GM18519 (cell line): ENCODE results near the gene TBC1D22A.

ENCODE experiments used
- ATAC-seq: cut with Tn5 transposase; IDR thresholded peaks from one replicate; pipeline ENCODE4 v1.9.1; 2021; ENCODE audit warnings: mild to moderate bottlenecking, moderate library complexity; ENCODE audit not compliant: unreplicated experiment, low FRiP score

Gene TBC1D22A

DNA sequence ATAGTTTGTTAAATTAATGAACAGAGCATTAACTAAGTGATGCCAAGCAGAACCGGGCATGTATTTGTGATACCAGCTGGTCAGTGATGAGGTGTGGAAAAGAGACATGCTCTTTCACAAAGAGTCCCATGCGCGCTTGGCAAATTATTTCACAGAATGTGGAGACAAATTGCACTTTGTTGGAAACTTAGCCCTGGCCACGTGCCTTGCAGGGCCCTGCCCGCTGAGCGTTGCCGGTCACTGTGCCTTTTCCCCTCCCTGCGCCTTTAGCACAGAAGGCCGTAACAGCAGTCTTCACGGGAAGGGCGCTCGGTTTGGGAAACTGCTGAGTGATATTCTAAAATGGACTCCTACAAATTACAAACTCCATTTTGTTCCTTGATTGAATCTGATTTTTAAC, 235.9 kb downstream of the TBC1D22A start:
- ATAC-seq, result no peak

DNA sequence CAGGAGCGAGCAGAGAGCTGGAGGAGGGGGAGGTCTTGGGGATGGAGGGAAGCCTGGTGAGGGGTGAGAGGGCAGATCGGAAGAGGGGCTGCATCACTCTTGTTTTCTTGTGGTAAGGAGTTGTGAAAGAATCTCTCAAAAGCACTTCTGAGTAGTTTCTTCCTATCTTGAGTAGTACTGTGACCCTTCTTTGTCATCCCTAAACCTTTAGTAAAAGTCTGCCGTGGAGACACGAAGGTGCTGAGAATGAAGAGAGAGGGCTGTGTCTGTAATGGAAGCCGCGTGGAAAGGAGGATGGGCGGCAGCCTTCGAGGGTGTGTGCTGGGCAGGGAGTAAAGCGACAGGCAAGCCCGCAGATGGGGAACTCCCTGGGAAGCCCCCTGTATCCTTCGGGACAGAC, 237.8 kb downstream of the TBC1D22A start:
- ATAC-seq, result no peak

DNA sequence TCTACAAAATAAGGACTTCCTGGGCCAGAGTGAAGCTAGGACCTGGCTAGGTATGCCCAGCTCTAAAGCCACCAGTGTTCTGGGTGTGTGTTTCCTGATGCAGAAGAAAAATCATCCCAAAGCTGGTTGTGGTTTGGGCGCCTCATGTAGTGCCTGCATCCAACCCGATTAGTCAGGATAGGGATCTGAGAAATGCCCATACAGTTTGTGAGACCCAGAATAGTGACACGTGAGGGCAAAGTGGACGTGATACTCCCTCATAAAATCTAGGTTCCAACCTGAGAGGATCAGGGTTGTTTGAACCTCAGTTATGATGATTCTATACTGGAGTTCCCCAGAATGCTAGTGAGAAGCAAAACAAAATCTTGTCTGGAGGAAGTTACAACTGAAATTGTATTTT, 238.4 kb downstream of the TBC1D22A start:
- ATAC-seq, result no peak

DNA sequence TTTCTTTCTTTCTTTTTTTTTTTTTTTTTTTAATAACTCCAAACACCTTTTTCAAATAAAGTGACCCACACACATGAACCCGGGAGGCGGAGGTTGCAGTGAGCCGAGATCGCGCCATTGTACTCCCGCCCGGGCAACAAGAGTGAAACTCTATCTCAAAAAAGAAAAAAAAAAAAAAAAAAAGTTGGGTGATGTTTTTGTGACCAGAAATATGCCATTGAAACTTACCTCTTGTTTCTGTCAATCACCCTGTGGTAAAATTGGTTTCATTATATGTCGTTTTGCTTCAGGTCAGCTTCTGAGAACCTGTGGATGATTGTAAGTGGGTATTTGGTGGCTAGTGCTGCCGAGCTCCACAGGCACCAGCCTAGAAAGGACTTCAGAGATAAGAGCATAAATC, 238.8 kb downstream of the TBC1D22A start:
- ATAC-seq, result no peak

- no peak for ATAC-seq
These were observed 240.2 kb downstream of the TBC1D22A start for GRCh38 chr22:47002692-47003091.

DNA sequence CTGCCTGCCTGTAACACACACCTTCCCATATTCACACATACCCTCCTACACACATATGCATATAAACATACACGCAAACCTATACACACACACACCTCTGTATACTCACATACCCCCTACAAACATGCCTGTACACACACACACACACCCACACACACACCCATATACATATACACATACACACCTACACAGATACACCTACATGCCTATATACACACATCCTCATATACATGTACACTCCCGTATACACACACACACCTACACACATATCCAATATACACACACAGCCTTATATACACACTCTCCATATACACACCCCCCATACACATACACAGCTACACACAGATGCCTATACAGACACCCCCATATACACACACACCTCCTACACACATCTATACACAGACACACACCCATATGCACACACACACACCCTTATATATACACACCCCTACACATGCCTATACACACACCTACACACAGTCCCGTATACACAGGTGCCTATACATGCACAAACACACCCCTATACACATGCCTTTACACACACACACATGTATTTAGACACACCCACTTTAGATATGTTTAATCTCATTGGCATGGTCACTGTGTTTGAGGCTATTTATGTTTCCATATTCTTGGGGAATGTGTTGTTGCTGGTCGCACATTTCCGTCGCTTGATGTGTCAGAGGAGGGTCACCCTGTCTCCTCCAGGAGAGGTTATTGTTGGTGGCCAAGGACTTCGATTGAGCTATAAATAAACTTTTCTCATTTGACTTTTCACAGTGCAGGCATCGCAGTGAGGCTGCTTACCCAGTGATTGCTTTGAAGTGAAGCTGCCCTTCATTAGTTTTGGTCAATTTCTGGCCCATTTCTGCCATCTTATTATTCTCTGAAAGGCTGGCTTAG, 243.3 kb downstream of the TBC1D22A start:
- ATAC-seq, result no peak

- ATAC-seq, result no peak
These were observed 244.0 kb downstream of the TBC1D22A start for GRCh38 chr22:47006433-47006832.

GRCh38 chr22:47006869-47007268, 244.4 kb downstream of the TBC1D22A start:
- ATAC-seq, result no peak

DNA sequence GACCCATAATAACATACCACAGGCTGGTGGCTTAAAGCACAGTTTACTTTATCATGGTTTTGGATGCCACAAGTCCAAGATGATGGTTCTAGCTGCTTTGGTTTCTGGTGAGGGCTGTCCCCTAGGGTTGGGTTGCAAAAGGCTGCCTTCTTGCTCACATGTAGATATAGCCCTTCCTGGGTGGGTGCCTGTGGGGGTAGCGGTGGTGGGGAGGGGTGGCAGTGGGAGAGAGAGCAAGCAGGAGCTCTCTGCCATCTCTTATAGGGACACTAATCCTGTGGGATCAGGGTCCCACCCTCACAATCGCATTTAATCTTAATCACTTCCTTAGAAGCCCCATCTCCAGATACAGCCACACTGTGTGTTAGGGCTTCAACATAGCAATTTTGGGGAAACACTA, 245.0 kb downstream of the TBC1D22A start:
- ATAC-seq, result no peak

DNA sequence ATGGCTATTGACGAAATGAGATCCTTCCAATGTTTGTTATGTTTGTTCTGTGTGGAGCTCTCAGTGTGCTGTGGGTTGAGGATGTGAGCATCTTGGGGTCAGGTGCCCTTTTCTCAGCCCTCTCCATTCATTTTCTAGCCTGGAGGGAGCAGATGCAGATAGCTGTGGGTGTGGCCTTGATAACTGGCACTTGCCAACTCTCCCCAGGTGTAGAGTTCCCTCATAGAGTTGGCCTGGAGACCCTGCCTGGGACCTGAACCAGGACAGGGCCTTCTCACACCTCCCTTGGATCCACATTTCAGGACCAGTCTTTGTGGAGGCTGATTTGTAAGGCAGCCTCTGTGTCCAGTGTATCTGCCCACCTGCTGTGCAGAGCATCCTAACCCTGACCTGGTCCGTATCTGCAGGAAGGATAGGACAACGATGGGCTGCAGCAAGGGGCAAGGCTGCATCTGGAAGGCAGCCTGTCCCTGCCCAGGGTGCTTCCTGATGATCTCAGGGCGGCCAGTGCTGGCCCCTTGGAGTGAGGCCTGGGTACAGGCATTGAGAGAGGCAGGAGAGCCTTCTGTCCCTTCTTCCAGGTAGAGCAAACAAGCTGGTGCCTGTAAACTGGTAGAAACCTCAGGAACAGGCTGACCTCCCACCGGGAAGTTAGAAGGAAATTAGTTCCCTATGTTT, 245.9 kb downstream of the TBC1D22A start:
- ATAC-seq, result no peak

DNA sequence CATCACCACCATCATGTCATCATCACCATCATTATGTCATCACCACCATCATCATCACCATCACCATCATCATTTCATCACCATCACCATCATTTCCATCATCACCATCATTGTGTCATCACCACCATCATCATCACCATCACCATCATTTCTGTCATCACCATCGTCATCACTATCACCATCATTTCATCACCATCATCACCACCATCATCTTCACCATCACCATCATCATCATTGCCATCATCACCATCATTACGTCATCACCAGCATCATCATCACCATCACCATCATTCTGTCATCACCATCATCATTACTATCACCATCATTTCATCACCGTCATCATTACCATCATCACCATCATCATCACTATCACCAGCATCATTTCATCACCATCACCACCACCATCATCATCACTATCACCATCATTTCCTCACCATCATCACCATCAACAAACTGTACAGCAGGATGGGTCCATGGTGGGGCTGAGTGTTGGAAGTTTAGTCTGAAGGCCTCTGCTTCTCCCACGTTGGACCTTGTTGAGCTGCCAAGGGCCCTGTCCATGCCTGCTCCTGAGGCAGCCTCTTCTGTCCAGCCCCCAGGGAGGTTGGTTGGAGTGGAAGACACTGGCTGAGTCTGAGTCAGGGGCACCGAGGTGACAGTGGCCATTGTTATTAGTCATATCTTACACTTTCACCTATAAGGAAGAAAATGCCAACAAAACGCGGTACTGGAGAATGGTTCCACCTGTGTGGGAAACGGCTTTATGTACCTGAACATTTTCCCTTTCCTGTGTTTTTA, 247.1 kb downstream of the TBC1D22A start:
- no peak for ATAC-seq

DNA sequence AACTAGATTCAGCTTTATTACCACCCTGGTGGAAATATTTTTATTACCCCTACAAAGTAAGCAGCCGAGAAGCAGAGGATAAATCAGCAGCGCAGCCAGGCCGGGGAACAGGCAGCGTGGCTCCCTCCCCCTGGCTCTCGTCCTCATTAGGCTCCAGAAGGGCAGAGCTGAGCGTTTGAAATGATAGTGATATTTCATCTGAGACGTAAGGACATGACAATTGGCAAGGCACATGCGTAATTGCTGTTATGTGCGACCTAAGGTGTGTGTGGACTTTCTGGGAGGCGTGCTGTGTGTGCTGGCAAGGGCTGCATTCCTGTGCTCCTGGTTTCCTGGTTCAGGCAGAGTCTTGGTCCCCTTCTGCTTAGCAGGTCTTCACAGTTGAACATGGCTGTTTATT, 247.8 kb downstream of the TBC1D22A start:
- no peak for ATAC-seq

- no peak for ATAC-seq
These were observed 248.8 kb downstream of the TBC1D22A start for GRCh38 chr22:47011131-47011858.

DNA sequence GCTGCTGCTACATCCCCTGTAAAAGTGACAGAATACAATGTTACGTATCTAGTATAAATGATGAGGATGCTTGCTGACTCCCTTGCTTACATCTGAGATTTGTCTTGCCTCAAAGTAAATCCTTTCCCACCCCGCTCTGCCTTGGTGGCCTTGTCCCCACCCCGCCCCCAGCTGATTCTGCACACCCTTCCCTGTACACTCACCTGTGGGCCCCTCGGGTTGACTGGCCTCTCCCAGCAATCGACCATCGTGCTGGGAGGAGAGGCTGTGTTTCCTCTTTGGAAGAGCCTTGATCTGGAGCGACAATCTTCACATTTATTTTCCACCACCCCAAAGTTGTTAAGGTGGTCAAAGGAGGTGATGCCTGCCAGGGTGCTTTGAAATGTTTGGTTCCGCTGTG, 249.4 kb downstream of the TBC1D22A start:
- no peak for ATAC-seq

DNA sequence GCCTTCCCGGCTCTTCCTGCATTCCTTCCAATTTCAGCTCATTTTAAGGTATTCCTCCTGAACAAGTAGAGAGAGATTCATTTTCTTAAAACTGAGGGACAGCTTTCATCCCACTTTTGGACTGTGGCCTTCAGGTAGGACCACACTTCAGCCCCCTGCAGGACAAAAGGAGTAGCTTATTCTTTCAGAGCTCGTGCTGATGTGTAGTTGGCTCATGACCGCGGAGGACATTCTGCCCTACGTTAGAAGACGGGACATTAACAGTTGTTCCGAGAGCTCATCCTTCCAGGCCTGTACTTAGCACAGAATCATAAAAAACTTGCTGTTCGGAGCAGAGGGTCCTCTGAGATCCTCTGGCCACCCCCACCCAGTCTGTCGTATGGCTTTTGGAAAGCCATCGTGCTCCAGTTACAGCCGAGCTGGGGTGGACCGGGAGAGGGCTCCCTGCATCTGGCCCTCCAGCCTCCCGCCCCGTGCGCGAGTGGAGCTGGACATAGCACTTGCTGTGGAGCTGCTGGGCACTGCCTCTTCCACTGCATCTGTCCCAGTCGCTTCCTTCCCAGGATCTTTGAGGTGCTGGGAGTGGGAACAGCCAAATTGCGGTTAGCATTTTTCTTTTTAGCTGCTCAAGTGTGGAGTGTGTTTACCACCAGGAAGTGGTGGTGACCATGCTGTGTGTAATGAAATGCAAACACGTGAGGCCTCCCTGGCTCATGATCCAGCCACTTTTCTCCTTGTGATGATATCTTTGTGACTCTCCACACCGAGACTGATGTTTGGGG, 250.3 kb downstream of the TBC1D22A start:
- ATAC-seq, result no peak

GRCh38 chr22:47013861-47014635, 251.6 kb downstream of the TBC1D22A start:
- ATAC-seq, result no peak

GRCh38 chr22:47014636-47015345, 252.3 kb downstream of the TBC1D22A start:
- ATAC-seq, result no peak

DNA sequence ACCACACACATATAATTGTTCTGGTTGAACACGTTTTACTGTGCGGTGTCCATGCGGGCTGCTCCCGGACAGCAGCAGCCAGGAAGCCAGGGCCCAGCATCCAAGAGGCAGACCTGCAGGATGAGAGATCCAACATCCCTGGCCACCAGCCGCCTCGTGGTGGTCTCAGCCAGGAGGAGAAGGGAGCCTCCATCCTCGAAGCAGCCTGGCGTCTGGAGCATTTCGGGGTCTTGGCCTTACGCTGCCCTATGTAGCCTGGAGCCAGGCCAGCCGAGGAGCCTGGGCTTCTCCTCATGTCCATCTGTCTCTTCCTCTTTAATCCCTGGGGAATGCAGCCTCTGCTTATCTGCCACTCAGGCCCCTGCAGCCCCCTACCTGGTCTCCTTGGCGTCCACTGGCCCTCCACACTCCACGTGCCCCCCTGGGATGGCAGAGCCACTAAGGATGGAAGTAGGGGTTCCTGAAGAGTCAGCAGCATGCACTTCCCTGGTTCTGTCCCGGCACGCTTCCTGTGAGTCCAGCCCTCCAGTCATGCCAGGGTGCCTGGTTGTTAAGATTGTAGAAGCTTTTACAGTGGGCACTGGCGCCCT, 253.2 kb downstream of the TBC1D22A start:
- ATAC-seq, result no peak
